Activated naive CD4-positive, alpha-beta T cell treated with anti-CD3 and anti-CD28 coated beads for 36 hours (primary cell): ENCODE results near the gene OTUD7B. TPM values are rescaled to one million over a fixed set of nuclear protein-coding genes. Genes with fewer than 3 reads are reported as not detected.

Source experiments
- CTCF ChIA-PET: fragments of 350-600 bp; sonication (Branson Sonifier 250); formaldehyde crosslinking; loops from one replicate; lab custom pipeline; 2021; ENCODE audit warnings: antibody characterized with exemption; lab: Charles Lee
- DNase-seq: peaks from one replicate; pipeline ENCODE4 v3.0.0-alpha.2; 2020
- H3K27ac Mint-ChIP-seq: one replicate; pipeline ENCODE4 v1.8.0; 2021; ENCODE audit warnings: mild to moderate bottlenecking, mixed read lengths
- H3K27me3 Mint-ChIP-seq: one replicate; pipeline ENCODE4 v1.8.0; 2021; ENCODE audit warnings: low read depth, mixed read lengths
- H3K36me3 Mint-ChIP-seq: one replicate; pipeline ENCODE4 v1.8.0; 2021; ENCODE audit warnings: low read depth, mixed read lengths
- H3K4me1 Mint-ChIP-seq: one replicate; pipeline ENCODE4 v1.8.0; 2021; ENCODE audit warnings: low read depth, mixed read lengths
- H3K4me3 Mint-ChIP-seq: one replicate; pipeline ENCODE4 v1.8.0; 2021; ENCODE audit warnings: mild to moderate bottlenecking, moderate library complexity, mixed read lengths
- H3K9me3 Mint-ChIP-seq: one replicate; pipeline ENCODE4 v1.8.0; 2021; ENCODE audit warnings: mixed read lengths
- intact Hi-C: fragments of 100-400 bp; cut with micrococcal nuclease; formaldehyde crosslinking; loops from one replicate; pipeline ENCODE4 v1.15.1; 2023
- total RNA-seq, 2 experiments: library from RNA; stranded (reverse); gene quantifications; one replicate each; pipeline ENCODE4 v1.2.3, GENCODE V29; 2021

Gene OTUD7B
- total RNA-seq, 2 experiments from 2014 or later, result 10.9 to 11.0 TPM

GRCh38 chr1:150002217-150002616 lies 8.3 kb downstream of the OTUD7B start:
- CTCF ChIA-PET, result no interaction called here
- intact Hi-C loops, result loop anchor here (10.0 kb wide), 1 partner anchor 363 kb away; the partner anchor contains the start of gene RPRD2
- Mint-ChIP-seq H3K4me3 (no peak overlapping the region), H3K4me1 (peaks cover 72% of the 10 kb centered on the region), H3K9me3 (no peaks in the 10 kb centered on the region), H3K36me3 (peaks cover 35% of the 10 kb centered on the region), H3K27me3 (no peaks in the 10 kb centered on the region), H3K27ac (no peak overlapping the region)
- DNase-seq, result no peak

- no peak for DNase-seq
- no peaks in the 10 kb centered on the region for H3K9me3 Mint-ChIP-seq
- H3K27ac Mint-ChIP-seq, result no peak overlapping the region
- CTCF ChIA-PET, result no interaction called here
- H3K36me3 Mint-ChIP-seq, result peaks cover 35% of the 10 kb centered on the region
- H3K4me3 Mint-ChIP-seq, result no peak overlapping the region
- intact Hi-C loops, result loop anchor here (10.0 kb wide), 1 partner anchor 363 kb away; the partner anchor contains the start of gene RPRD2
- H3K4me1 Mint-ChIP-seq, result peaks cover 72% of the 10 kb centered on the region
- no peaks in the 10 kb centered on the region for H3K27me3 Mint-ChIP-seq
Observed at GRCh38 chr1:150001415-150001814, 9.1 kb downstream of the OTUD7B start.

- Mint-ChIP-seq H3K27ac (no peak overlapping the region), H3K36me3 (peaks cover 25% of the 10 kb centered on the region), H3K9me3 (no peaks in the 10 kb centered on the region), H3K4me1 (peaks cover 68% of the 10 kb centered on the region), H3K4me3 (no peak overlapping the region), H3K27me3 (no peaks in the 10 kb centered on the region)
- intact Hi-C loops, result no loop called here
- peak; percentile 31 for DNase-seq
- CTCF ChIA-PET, result interaction anchor here (0.6 kb wide), 1 partner anchor 35 kb away, joined by 3 read pairs; no protein-coding TSS in a partner anchor
Observed at GRCh38 chr1:149997585-149998262, 12.8 kb downstream of the OTUD7B start.

- peak overlapping the region; percentile 61 for H3K27ac Mint-ChIP-seq
- CTCF ChIA-PET, result interaction anchor here (0.8 to 0.9 kb wide), 2 partner anchors 21 to 56 kb away, joined by 3 read pairs; no protein-coding TSS in a partner anchor
- no peak overlapping the region for H3K4me3 Mint-ChIP-seq
- H3K27me3 Mint-ChIP-seq, result no peaks in the 10 kb centered on the region
- H3K4me1 Mint-ChIP-seq, result peaks cover 56% of the 10 kb centered on the region
- peak; percentile 37 for DNase-seq
- peaks cover 15% of the 10 kb centered on the region for H3K36me3 Mint-ChIP-seq
- intact Hi-C loops, result loop anchor here (1.0 kb wide), 1 partner anchor 13 kb away; no protein-coding TSS in a partner anchor
- no peaks in the 10 kb centered on the region for H3K9me3 Mint-ChIP-seq
Observed at GRCh38 chr1:149995927-149996326, 14.6 kb downstream of the OTUD7B start.

- CTCF ChIA-PET, result no interaction called here
- no peak for DNase-seq
- no peaks in the 10 kb centered on the region for H3K9me3 Mint-ChIP-seq
Observed at GRCh38 chr1:149993764-149994163, 16.8 kb downstream of the OTUD7B start.

GRCh38 chr1:149993181-149993580 lies 17.3 kb downstream of the OTUD7B start:
- H3K27ac Mint-ChIP-seq, result no peak overlapping the region
- H3K4me3 Mint-ChIP-seq, result no peak overlapping the region
- intact Hi-C loops, result no loop called here
- no peaks in the 10 kb centered on the region for H3K9me3 Mint-ChIP-seq
- DNase-seq, result no peak
- H3K4me1 Mint-ChIP-seq, result peaks cover 46% of the 10 kb centered on the region
- no peaks in the 10 kb centered on the region for H3K27me3 Mint-ChIP-seq
- H3K36me3 Mint-ChIP-seq, result peaks cover 15% of the 10 kb centered on the region
- CTCF ChIA-PET, result no interaction called here

More at GRCh38 chr1:149993764-149994163, 16.8 kb downstream of the OTUD7B start:
- Mint-ChIP-seq H3K27ac (no peak overlapping the region), H3K36me3 (peaks cover 13% of the 10 kb centered on the region), H3K4me3 (no peak overlapping the region), H3K27me3 (no peaks in the 10 kb centered on the region), H3K4me1 (peaks cover 46% of the 10 kb centered on the region)
- intact Hi-C loops, result no loop called here

GRCh38 chr1:149987297-149987595 lies 23.3 kb downstream of the OTUD7B start:
- intact Hi-C loops, result no loop called here
- Mint-ChIP-seq H3K36me3 (peaks cover 8% of the 10 kb centered on the region), H3K9me3 (no peaks in the 10 kb centered on the region), H3K4me3 (no peak overlapping the region), H3K27me3 (no peaks in the 10 kb centered on the region), H3K4me1 (peaks cover 8% of the 10 kb centered on the region), H3K27ac (no peak overlapping the region)
- no peak for DNase-seq
- CTCF ChIA-PET, result interaction anchor here (0.6 kb wide), 1 partner anchor 198 kb away, joined by 3 read pairs; no protein-coding TSS in a partner anchor

GRCh38 chr1:149986486-149987296 lies 23.8 kb downstream of the OTUD7B start:
- no peak overlapping the region for H3K4me3 Mint-ChIP-seq
- no peaks in the 10 kb centered on the region for H3K9me3 Mint-ChIP-seq
- H3K27me3 Mint-ChIP-seq, result no peaks in the 10 kb centered on the region
- intact Hi-C loops, result no loop called here
- H3K27ac Mint-ChIP-seq, result no peak overlapping the region
- CTCF ChIA-PET, result no interaction called here
- no peak for DNase-seq
- peaks cover 8% of the 10 kb centered on the region for H3K4me1 Mint-ChIP-seq
- H3K36me3 Mint-ChIP-seq, result peaks cover 8% of the 10 kb centered on the region

GRCh38 chr1:149979972-149980540 lies 30.5 kb downstream of the OTUD7B start:
- Mint-ChIP-seq H3K4me1 (peaks cover 29% of the 10 kb centered on the region), H3K4me3 (no peak overlapping the region), H3K27me3 (no peaks in the 10 kb centered on the region), H3K27ac (no peak overlapping the region), H3K9me3 (no peaks in the 10 kb centered on the region), H3K36me3 (peaks cover 15% of the 10 kb centered on the region)
- intact Hi-C loops, result no loop called here
- CTCF ChIA-PET, result no interaction called here
- DNase-seq, result no peak

- CTCF ChIA-PET, result interaction anchor here (0.7 to 0.9 kb wide), 3 partner anchors 18 to 196 kb away, joined by 3 to 4 read pairs (median 3); no protein-coding TSS in a partner anchor
- intact Hi-C loops, result no loop called here
- H3K36me3 Mint-ChIP-seq, result peaks cover 19% of the 10 kb centered on the region
Observed at GRCh38 chr1:149979245-149979971, 31.1 kb downstream of the OTUD7B start.

GRCh38 chr1:149978547-149979023 lies 31.9 kb downstream of the OTUD7B start:
- intact Hi-C loops, result no loop called here
- Mint-ChIP-seq H3K9me3 (no peaks in the 10 kb centered on the region), H3K27ac (no peak overlapping the region), H3K4me1 (peaks cover 29% of the 10 kb centered on the region), H3K36me3 (peaks cover 21% of the 10 kb centered on the region), H3K4me3 (no peak overlapping the region), H3K27me3 (no peaks in the 10 kb centered on the region)
- CTCF ChIA-PET, result interaction anchor here (0.7 to 0.9 kb wide), 3 partner anchors 17 to 197 kb away, joined by 3 to 4 read pairs (median 3); no protein-coding TSS in a partner anchor
- no peak for DNase-seq

More at GRCh38 chr1:149979245-149979971, 31.1 kb downstream of the OTUD7B start:
- H3K4me3 Mint-ChIP-seq, result no peak overlapping the region
- no peaks in the 10 kb centered on the region for H3K9me3 Mint-ChIP-seq
- no peaks in the 10 kb centered on the region for H3K27me3 Mint-ChIP-seq
- H3K4me1 Mint-ChIP-seq, result peaks cover 29% of the 10 kb centered on the region
- DNase-seq, result no peak
- H3K27ac Mint-ChIP-seq, result no peak overlapping the region
